Neural progenitor cell (in vitro differentiated cells): ENCODE results near the gene KMT2E. TPM values are rescaled to one million over a fixed set of nuclear protein-coding genes. Genes with fewer than 3 reads are reported as not detected.

Source experiments
- DNase-seq: peaks from one replicate; pipeline ENCODE4 v3.0.0-alpha.2; 2016; ENCODE audit warnings: low spot score
- H2AFZ ChIP-seq: fragments of 200-600 bp; sonication (generic); replicated peaks from 2 replicates; pipeline ENCODE4 v1.6.1; 2016; ENCODE audit warnings: antibody characterized with exemption
- H3F3A ChIP-seq: fragments of 200-600 bp; sonication (generic); 2 replicates; pipeline ENCODE4 v1.6.1; 2016; ENCODE audit warnings: antibody characterized with exemption, low read depth
- H3K27ac ChIP-seq: fragments of 200-600 bp; sonication (generic); 2 replicates; pipeline ENCODE4 v1.5.1; 2016; ENCODE audit warnings: mild to moderate bottlenecking
- H3K27me3 ChIP-seq: fragments of 200-600 bp; sonication (generic); 2 replicates; pipeline ENCODE4 v1.6.1; 2016; ENCODE audit warnings: mild to moderate bottlenecking, moderate library complexity
- H3K36me3 ChIP-seq: fragments of 200-600 bp; sonication (generic); 2 replicates; pipeline ENCODE4 v1.5.1; 2016
- H3K4me1 ChIP-seq: fragments of 200-600 bp; sonication (generic); 2 replicates; pipeline ENCODE4 v1.6.1; 2016; ENCODE audit warnings: mixed run types
- H3K4me2 ChIP-seq: fragments of 200-600 bp; sonication (generic); 2 replicates; pipeline ENCODE4 v1.6.1; 2016
- H3K4me3 ChIP-seq: fragments of 200-600 bp; sonication (generic); 2 replicates; pipeline ENCODE4 v1.5.1; 2016
- H3K79me2 ChIP-seq: fragments of 200-600 bp; sonication (generic); 2 replicates; pipeline ENCODE4 v1.6.1; 2016; ENCODE audit warnings: low read depth
- H3K9ac ChIP-seq: fragments of 200-600 bp; sonication (generic); 2 replicates; pipeline ENCODE4 v1.6.1; 2016
- H3K9me3 ChIP-seq: fragments of 200-600 bp; sonication (generic); 2 replicates; pipeline ENCODE4 v1.5.1; 2016; ENCODE audit warnings: low read depth
- H4K20me1 ChIP-seq: fragments of 200-600 bp; sonication (generic); 2 replicates; pipeline ENCODE4 v1.6.1; 2016; ENCODE audit warnings: low read depth
- H3K27ac Mint-ChIP-seq: 3 replicates; pipeline ENCODE4 v1.8.0; 2021; ENCODE audit warnings: mixed read lengths
- H3K27me3 Mint-ChIP-seq: 2 replicates; pipeline ENCODE4 v1.8.0; 2022; ENCODE audit warnings: low read depth, mild to moderate bottlenecking, inconsistent platforms, moderate library complexity, mixed read lengths; ENCODE audit not compliant: insufficient read depth
- H3K36me3 Mint-ChIP-seq: 3 replicates; pipeline ENCODE4 v1.8.0; 2021; ENCODE audit warnings: mixed read lengths
- H3K4me1 Mint-ChIP-seq: 3 replicates; pipeline ENCODE4 v1.8.0; 2021; ENCODE audit warnings: mixed read lengths
- H3K4me3 Mint-ChIP-seq: 3 replicates; pipeline ENCODE4 v1.8.0; 2021; ENCODE audit warnings: mild to moderate bottlenecking, moderate library complexity, mixed read lengths
- H3K9me3 Mint-ChIP-seq: 3 replicates; pipeline ENCODE4 v1.8.0; 2020; ENCODE audit warnings: mixed read lengths
- CTCF ChIP-seq: fragments of 200-600 bp; sonication (generic); IDR thresholded peaks from 2 replicates; pipeline ENCODE4 v1.5.1; 2017; ENCODE audit warnings: antibody characterized with exemption, mild to moderate bottlenecking
- EZH2 ChIP-seq: fragments of 200-600 bp; sonication (generic); IDR thresholded peaks from 2 replicates; pipeline ENCODE4 v1.6.1; 2017; ENCODE audit warnings: antibody characterized with exemption, mild to moderate bottlenecking, moderate library complexity
- EZH2phosphoT487 ChIP-seq: fragments of 200-600 bp; sonication (generic); IDR thresholded peaks from 2 replicates; pipeline ENCODE4 v1.6.1; 2017; ENCODE audit warnings: antibody characterized with exemption
- total RNA-seq: library from RNA; depleted of rRNA; stranded (reverse); fragments of >200 nt; gene quantifications from 2 replicates; pipeline ENCODE4 v1.2.3, GENCODE V29; 2015; ENCODE audit warnings: low replicate concordance

KMT2E gene
- total RNA-seq, 1 donor from 2014 or later: 124 TPM

GRCh38 chr7:105151152-105151551 is 137.1 kb downstream of the KMT2E start:
- no peak for TF ChIP-seq CTCF
- no peak for TF ChIP-seq EZH2
- TF ChIP-seq EZH2phosphoT487: no peak
- Mint-ChIP-seq H3K27ac (no peak overlapping the region), H3K4me3 (no peak overlapping the region)

GRCh38 chr7:105153531-105153930 is 139.5 kb downstream of the KMT2E start:
- peaks cover 19% of the 10 kb centered on the region for H3K36me3 Mint-ChIP-seq
- Histone ChIP-seq H3K9me3 (no peaks in the 10 kb centered on the region), H3K4me1 (no peaks in the 10 kb centered on the region), H2AFZ (no peak overlapping the region), H3K9ac (no peak overlapping the region), H3K4me3 (no peak overlapping the region), H3K27me3 (no peaks in the 10 kb centered on the region), H3K4me2 (no peak overlapping the region), H3K27ac (no peak overlapping the region), H3K79me2 (no peaks in the 10 kb centered on the region), H3K36me3 (no peaks in the 10 kb centered on the region), H3F3A (no peaks in the 10 kb centered on the region), H4K20me1 (no peaks in the 10 kb centered on the region)
- TF ChIP-seq CTCF: no peak
- H3K4me1 Mint-ChIP-seq: peaks cover 4% of the 10 kb centered on the region
- no peak overlapping the region for H3K4me3 Mint-ChIP-seq
- no peak for DNase-seq
- peak overlapping the region; percentile 15 for H3K27ac Mint-ChIP-seq
- H3K27me3 Mint-ChIP-seq: no peaks in the 10 kb centered on the region
- no peaks in the 10 kb centered on the region for H3K9me3 Mint-ChIP-seq

More at GRCh38 chr7:105151152-105151551, 137.1 kb downstream of the KMT2E start:
- DNase-seq: no peak
- Histone ChIP-seq H3K27me3 (no peaks in the 10 kb centered on the region), H3K4me2 (no peak overlapping the region), H2AFZ (no peak overlapping the region), H3K4me3 (no peak overlapping the region), H3K9me3 (no peaks in the 10 kb centered on the region), H3K4me1 (no peaks in the 10 kb centered on the region), H3K36me3 (no peaks in the 10 kb centered on the region), H4K20me1 (no peaks in the 10 kb centered on the region), H3F3A (no peaks in the 10 kb centered on the region), H3K9ac (no peak overlapping the region), H3K79me2 (no peaks in the 10 kb centered on the region), H3K27ac (no peak overlapping the region)
- H3K36me3 Mint-ChIP-seq: peaks cover 16% of the 10 kb centered on the region
- H3K27me3 Mint-ChIP-seq: no peaks in the 10 kb centered on the region
- peaks cover 4% of the 10 kb centered on the region for H3K4me1 Mint-ChIP-seq
- H3K9me3 Mint-ChIP-seq: no peaks in the 10 kb centered on the region

- H2AFZ ChIP-seq: no peak overlapping the region
- H3K36me3 ChIP-seq: no peaks in the 10 kb centered on the region
- no peaks in the 10 kb centered on the region for H3K79me2 ChIP-seq
- H3K27ac Mint-ChIP-seq: no peak overlapping the region
- DNase-seq: no peak
- no peak overlapping the region for H3K4me3 Mint-ChIP-seq
- H3K9me3 Mint-ChIP-seq: no peaks in the 10 kb centered on the region
- no peak overlapping the region for H3K4me3 ChIP-seq
- TF ChIP-seq EZH2phosphoT487 (no peak), EZH2 (no peak), CTCF (no peak)
- no peaks in the 10 kb centered on the region for H3F3A ChIP-seq
- no peaks in the 10 kb centered on the region for H3K27me3 ChIP-seq
- no peaks in the 10 kb centered on the region for H3K27me3 Mint-ChIP-seq
- no peak overlapping the region for H3K9ac ChIP-seq
- peaks cover 19% of the 10 kb centered on the region for H3K36me3 Mint-ChIP-seq
- no peaks in the 10 kb centered on the region for H3K4me1 ChIP-seq
- H3K27ac ChIP-seq: no peak overlapping the region
- H4K20me1 ChIP-seq: no peaks in the 10 kb centered on the region
- no peak overlapping the region for H3K4me2 ChIP-seq
- peaks cover 4% of the 10 kb centered on the region for H3K4me1 Mint-ChIP-seq
- no peaks in the 10 kb centered on the region for H3K9me3 ChIP-seq
These were observed 140.1 kb downstream of the KMT2E start for GRCh38 chr7:105154084-105154483.

- H3K36me3 ChIP-seq: no peaks in the 10 kb centered on the region
- no peaks in the 10 kb centered on the region for H3K9me3 ChIP-seq
- no peaks in the 10 kb centered on the region for H3K27me3 ChIP-seq
- H3K4me3 ChIP-seq: no peak overlapping the region
- H3F3A ChIP-seq: peaks cover 3% of the 10 kb centered on the region
- no peaks in the 10 kb centered on the region for H3K4me1 ChIP-seq
- Mint-ChIP-seq H3K9me3 (no peaks in the 10 kb centered on the region), H3K27me3 (peaks cover 2% of the 10 kb centered on the region), H3K36me3 (peaks cover 16% of the 10 kb centered on the region), H3K4me3 (no peak overlapping the region), H3K27ac (no peak overlapping the region), H3K4me1 (peaks cover 4% of the 10 kb centered on the region)
- no peak for TF ChIP-seq CTCF
- no peak for TF ChIP-seq EZH2phosphoT487
- TF ChIP-seq EZH2: no peak
- H3K79me2 ChIP-seq: no peaks in the 10 kb centered on the region
- H4K20me1 ChIP-seq: no peaks in the 10 kb centered on the region
- no peak for DNase-seq
- H3K4me2 ChIP-seq: no peak overlapping the region
- H3K9ac ChIP-seq: no peak overlapping the region
- H3K27ac ChIP-seq: no peak overlapping the region
- no peak overlapping the region for H2AFZ ChIP-seq
These were observed 142.7 kb downstream of the KMT2E start for GRCh38 chr7:105156731-105157130.
